Sigmoid colon (tissue), 7 donors: ENCODE results near the gene DCLRE1B. TPM values are rescaled to one million over a fixed set of nuclear protein-coding genes. Genes with fewer than 3 reads are reported as not detected.
A peak's percentile ranks its signal among the peaks of the same experiment; 100 is the strongest.

Experiments used
- DNase-seq: peaks from one replicate; pipeline ENCODE4 v3.0.0-alpha.2; 2019
- H3K27ac ChIP-seq, 4 donors: fragments of 200-600 bp; sonication (generic); one replicate each; pipeline ENCODE4 v1.5.1; 2016 to 2019; ENCODE audit warnings: mild to moderate bottlenecking in 1 of 4
- H3K27me3 ChIP-seq, 3 donors: fragments of 200-600 bp; sonication (generic); one replicate each; pipeline ENCODE4 v1.5.1; 2019; ENCODE audit warnings: mild to moderate bottlenecking in 1 of 3
- H3K36me3 ChIP-seq, 4 donors: fragments of 200-600 bp; sonication (generic); one replicate each; pipeline ENCODE4 v1.5.1; 2016 to 2019
- H3K4me1 ChIP-seq, 4 donors: fragments of 200-600 bp; sonication (generic); one replicate each; pipeline ENCODE4 v1.5.1; 2017 to 2019
- H3K4me3 ChIP-seq, 4 donors: fragments of 200-600 bp; sonication (generic); one replicate each; pipeline ENCODE4 v1.5.1; 2017 to 2019; ENCODE audit warnings: mild to moderate bottlenecking in 2 of 4, moderate library complexity in 1 of 4
- H3K9me3 ChIP-seq, 4 donors: fragments of 200-600 bp in 3 of 4; sonication (generic) in 3 of 4; one replicate each; pipeline versions ENCODE4 v1.5.1 to v1.6.1; 2013 to 2019
- EP300 ChIP-seq, 4 donors: sonication (generic); formaldehyde crosslinking; IDR thresholded peaks; one replicate each; pipeline ENCODE4 v1.6.1; 2017; ENCODE audit warnings: antibody characterized with exemption in 4 of 4
- POLR2A ChIP-seq, 2 donors: fragments of 450-650 bp; IDR thresholded peaks; one replicate each; pipeline ENCODE4 v1.6.1; 2016; ENCODE audit warnings: antibody characterized with exemption in 2 of 2, mild to moderate bottlenecking in 2 of 2, moderate library complexity in 2 of 2
- POLR2AphosphoS5 ChIP-seq, 4 donors: sonication (generic); formaldehyde crosslinking; IDR thresholded peaks; one replicate each; pipeline ENCODE4 v1.6.1; 2017; ENCODE audit warnings: antibody characterized with exemption in 4 of 4
- WGBS, 2 donors: extraction: QIAGEN DNeasy Blood & Tissue Kit; methylation state at CpG; one replicate each; pipeline ENCODE4 v1.1.7; 2013; 5-methylcytosine and 5-hydroxymethylcytosine counted together
- intact Hi-C: fragments of 100-400 bp; cut with DNase I; formaldehyde crosslinking; loops from one replicate; pipeline ENCODE4 v1.15.1; 2023
- polyA plus RNA-seq, 3 donors: library from polyadenylated mRNA; stranded (reverse); fragments of 200-250 nt; gene quantifications; one replicate each; pipeline ENCODE4 v1.2.3, GENCODE V29; 2013
- total RNA-seq, 4 donors: library from RNA; depleted of rRNA; stranded (reverse); fragments of >200 nt; gene quantifications; one replicate each; pipeline ENCODE4 v1.1.0, GENCODE V29; 2016
- TF ChIP-seq, protein P1 (sequence below), 4 experiments: fragments of 450-650 bp in 3 of 4; fragments of 200-600 bp in 1 of 4; IDR thresholded peaks; one replicate each; pipeline ENCODE4 v1.5.1; 2016 to 2019; ENCODE audit warnings: antibody characterized with exemption in 4 of 4, mild to moderate bottlenecking in 3 of 4, moderate library complexity in 2 of 4
- donor health status: healthy with polysubstance abuse.
- donor health status: Bipolar disorder and iron deficiency.
- donor health status: healthy.

Gene DCLRE1B
- total and polyA plus RNA-seq, 7 donors: 1.8 to 4.9 (median 4.4) TPM

DNA sequence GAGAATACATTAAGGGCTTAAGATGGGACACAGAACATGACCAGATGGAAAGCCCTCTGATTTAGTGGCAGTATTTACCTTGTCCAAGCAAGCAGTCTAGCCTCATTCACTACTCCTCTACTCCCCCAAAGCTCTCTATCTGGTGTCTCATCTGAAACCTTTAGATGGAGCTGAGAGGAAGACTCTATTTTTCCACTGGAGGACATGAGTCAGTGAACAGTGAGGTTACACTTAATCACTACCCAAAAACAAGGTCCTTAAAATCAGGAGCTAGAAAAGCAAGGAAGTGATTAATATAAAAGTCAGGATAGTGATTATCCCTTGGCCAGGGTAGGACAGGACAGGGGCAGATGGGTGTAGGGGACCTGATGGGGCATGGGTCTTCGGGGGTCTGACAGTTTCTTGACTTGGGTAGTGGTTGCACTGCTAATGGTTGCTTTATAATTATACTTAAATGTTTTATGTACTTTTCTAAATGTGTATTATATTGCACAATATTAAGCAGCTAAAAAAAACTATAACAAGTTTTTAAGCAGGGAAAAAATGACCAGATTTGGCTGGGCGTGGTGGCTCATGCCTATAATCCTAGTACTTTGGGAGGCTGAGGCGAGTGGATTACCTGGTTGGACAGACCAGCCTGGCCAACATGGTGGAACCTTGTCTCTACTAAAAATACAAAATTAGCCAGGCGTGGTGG is 36.6 kb upstream of the DCLRE1B start:
- intact Hi-C loops: no loop called here
- Histone ChIP-seq H3K9me3 (no peaks in the 10 kb centered on the region), H3K36me3 (no peaks in the 10 kb centered on the region), H3K4me3 (no peak overlapping the region), H3K4me1 (no peaks in the 10 kb centered on the region), H3K27ac (no peak overlapping the region), H3K27me3 (no peaks in the 10 kb centered on the region)
- no peak for DNase-seq
- 96 to 97% methylated on average over 4 of the region's 4 CpGs for WGBS, 2 donors
- TF ChIP-seq POLR2A (IDR thresholded peaks at IDR 0.05) (no peak), POLR2AphosphoS5 (IDR thresholded peaks at IDR 0.05) (no peak), EP300 (IDR thresholded peaks at IDR 0.05) (no peak)
- TF ChIP-seq, protein P1, sequence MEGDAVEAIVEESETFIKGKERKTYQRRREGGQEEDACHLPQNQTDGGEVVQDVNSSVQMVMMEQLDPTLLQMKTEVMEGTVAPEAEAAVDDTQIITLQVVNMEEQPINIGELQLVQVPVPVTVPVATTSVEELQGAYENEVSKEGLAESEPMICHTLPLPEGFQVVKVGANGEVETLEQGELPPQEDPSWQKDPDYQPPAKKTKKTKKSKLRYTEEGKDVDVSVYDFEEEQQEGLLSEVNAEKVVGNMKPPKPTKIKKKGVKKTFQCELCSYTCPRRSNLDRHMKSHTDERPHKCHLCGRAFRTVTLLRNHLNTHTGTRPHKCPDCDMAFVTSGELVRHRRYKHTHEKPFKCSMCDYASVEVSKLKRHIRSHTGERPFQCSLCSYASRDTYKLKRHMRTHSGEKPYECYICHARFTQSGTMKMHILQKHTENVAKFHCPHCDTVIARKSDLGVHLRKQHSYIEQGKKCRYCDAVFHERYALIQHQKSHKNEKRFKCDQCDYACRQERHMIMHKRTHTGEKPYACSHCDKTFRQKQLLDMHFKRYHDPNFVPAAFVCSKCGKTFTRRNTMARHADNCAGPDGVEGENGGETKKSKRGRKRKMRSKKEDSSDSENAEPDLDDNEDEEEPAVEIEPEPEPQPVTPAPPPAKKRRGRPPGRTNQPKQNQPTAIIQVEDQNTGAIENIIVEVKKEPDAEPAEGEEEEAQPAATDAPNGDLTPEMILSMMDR (IDR thresholded peaks at IDR 0.05): no peak

DNA sequence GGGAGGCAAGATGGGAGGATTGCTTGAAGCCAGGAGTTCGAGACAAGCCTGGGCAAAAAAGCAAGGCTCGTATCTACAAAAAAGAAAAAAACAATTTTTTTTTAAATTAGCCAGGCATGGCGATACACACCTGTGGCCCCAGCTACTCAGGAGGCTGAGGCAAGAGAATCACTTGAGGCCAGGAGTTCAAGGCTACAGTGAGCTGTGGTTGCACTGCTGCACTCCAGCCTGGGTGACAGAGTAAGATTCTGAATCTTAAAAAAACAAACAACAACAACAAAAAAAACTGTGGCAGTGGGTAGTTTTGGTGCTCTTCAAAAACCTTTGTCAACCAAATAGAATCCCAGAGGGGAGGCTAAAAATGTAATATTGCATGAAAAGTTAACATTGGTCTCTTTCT is 34.3 kb upstream of the DCLRE1B start:
- no peak for DNase-seq
- Histone ChIP-seq H3K4me1 (no peaks in the 10 kb centered on the region), H3K4me3 (no peak overlapping the region), H3K36me3 (no peaks in the 10 kb centered on the region), H3K27ac (no peak overlapping the region), H3K9me3 (no peaks in the 10 kb centered on the region), H3K27me3 (no peaks in the 10 kb centered on the region)
- TF ChIP-seq POLR2A (IDR thresholded peaks at IDR 0.05) (no peak), EP300 (IDR thresholded peaks at IDR 0.05) (no peak), POLR2AphosphoS5 (IDR thresholded peaks at IDR 0.05) (no peak)
- TF ChIP-seq, protein P1 (IDR thresholded peaks at IDR 0.05): no peak
- 72 to 86% methylated on average over 3 of the region's 3 CpGs for WGBS, 2 donors
- intact Hi-C loops: no loop called here

DNA sequence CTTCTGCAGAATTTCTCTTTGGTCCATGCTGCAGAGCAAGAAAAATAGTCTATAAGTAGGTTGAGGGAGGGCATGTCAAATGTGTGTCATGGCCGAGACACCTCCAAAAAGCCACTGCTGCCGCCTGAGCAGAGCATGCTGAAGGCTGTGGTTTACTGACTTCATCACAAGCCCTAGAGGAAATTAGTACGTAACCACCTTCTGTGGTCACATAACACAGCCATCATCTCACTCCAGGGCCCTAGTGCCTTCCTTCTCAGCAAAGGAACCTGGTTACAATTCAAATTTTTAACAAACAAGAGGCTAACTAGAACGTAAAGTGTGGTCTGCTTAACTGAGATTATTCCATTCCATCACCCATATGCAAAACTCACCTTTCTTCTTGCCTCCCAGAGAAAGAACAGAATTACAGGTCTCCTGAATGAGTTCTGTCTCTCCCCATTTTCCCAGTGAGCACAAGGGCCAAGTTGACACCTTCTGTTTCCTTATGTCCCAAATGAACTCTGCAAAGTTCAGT is 33.5 kb upstream of the DCLRE1B start, which contains the start of gene PTPN22:
TSS of gene PTPN22 (minus strand) at position 116 of the 517 bp plus-strand sequence.
- Histone ChIP-seq H3K9me3 (no peaks in the 10 kb centered on the region), H3K36me3 (no peaks in the 10 kb centered on the region), H3K27ac (peak within 1 kb of the TSS in 2 of 4 donors; percentile 9 to 59), H3K27me3 (no peaks in the 10 kb centered on the region), H3K4me1 (no peaks in the 10 kb centered on the region), H3K4me3 (peak within 1 kb of the TSS in 1 of 4 donors; percentile 4)
- TF ChIP-seq, protein P1 (IDR thresholded peaks at IDR 0.05): no peak
- peak in 3 of 4 donors; percentile 9 to 22 (median 18) for TF ChIP-seq POLR2AphosphoS5 (IDR thresholded peaks at IDR 0.05)
- DNase-seq: no peak
- WGBS, 2 donors: 41 to 84% methylated on average over 4 of the region's 4 CpGs
- intact Hi-C loops: no loop called here

DNA sequence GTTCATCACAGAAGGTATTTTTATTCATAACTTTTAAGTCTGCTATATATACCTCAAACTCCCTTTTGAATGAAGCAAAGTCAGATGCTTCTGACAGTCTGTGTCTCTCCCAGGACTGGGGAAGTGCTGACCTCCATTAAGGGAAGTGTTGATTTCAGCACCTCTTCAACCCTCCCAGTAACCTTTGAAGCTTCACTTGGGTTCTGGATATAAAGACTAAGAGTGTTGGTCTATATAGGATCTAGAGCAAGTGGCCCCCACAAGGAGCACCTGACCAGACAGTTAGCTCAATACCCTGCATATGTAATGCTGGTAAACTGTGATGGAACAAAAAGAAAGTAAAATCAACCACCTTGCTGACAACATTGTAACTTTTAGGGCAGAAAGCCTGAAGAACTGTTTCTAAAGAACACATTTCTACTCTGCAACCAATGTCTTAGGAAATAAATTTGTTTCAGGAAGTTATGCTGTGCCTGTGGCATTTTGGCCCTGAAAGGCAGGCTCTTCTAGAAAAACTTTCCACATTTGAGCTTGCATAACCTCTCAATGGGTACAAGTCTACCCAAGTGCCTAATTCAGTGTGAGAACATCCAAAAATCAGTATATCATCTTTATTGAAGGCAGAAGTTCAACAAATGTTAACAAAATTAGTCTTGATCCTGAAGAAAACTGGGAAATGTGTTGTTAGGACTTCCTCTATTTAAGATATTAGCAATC is 32.7 kb upstream of the DCLRE1B start:
- Histone ChIP-seq H3K9me3 (no peaks in the 10 kb centered on the region), H3K4me1 (no peaks in the 10 kb centered on the region), H3K4me3 (no peak overlapping the region), H3K36me3 (no peaks in the 10 kb centered on the region), H3K27me3 (no peaks in the 10 kb centered on the region), H3K27ac (peak overlapping the region in 2 of 4 donors; percentile 9 to 59)
- intact Hi-C loops: no loop called here
- DNase-seq: no peak
- TF ChIP-seq, protein P1 (IDR thresholded peaks at IDR 0.05): no peak
- no peak for TF ChIP-seq POLR2AphosphoS5 (IDR thresholded peaks at IDR 0.05)
- TF ChIP-seq EP300 (IDR thresholded peaks at IDR 0.05): no peak
- TF ChIP-seq POLR2A (IDR thresholded peaks at IDR 0.05): no peak
